Choroid plexus epithelial cell (primary cell): ENCODE results near the gene AP1M1.

ENCODE experiments used
- DNase-seq: peaks from one replicate; pipeline ENCODE4 v3.0.0-alpha.2; 2010; ENCODE audit warnings: low read depth
- H3K4me3 ChIP-seq: 2 replicates; pipeline ENCODE4 v1.5.1; 2011; ENCODE audit warnings: low read depth, mild to moderate bottlenecking, control low read depth, low read length, moderate library complexity
- TF ChIP-seq, protein P1 (sequence below): conservative IDR thresholded peaks from 2 replicates; pipeline ENCODE4 v1.5.1; 2011; ENCODE audit warnings: low read depth, mild to moderate bottlenecking, control low read depth, inconsistent platforms, low read length, moderate library complexity

Gene AP1M1

DNA sequence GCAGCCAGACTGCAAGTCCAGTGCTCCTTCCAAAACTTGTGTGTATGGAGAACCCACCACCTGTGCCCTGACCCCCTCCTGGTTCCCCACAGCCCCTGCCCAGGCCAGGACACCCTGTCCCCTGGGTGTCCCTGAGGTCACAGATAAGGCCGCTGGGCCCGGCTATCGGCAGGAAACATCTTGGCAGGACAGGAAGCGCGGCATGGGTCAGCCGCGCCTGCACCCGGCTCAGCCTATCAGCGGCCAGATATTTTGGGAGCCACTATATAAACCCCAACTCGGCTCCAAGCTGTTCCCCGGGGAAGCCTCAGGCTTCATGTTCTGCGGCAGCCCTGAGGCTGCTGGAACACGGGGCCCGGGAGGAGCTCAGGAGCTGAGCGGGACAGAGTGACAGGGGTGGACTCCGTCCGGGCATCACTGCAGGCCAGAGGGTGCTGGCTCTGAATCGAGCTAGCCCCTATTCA lies 60.8 kb downstream of the AP1M1 start:
- no peak overlapping the region for H3K4me3 ChIP-seq
- TF ChIP-seq, protein P1, sequence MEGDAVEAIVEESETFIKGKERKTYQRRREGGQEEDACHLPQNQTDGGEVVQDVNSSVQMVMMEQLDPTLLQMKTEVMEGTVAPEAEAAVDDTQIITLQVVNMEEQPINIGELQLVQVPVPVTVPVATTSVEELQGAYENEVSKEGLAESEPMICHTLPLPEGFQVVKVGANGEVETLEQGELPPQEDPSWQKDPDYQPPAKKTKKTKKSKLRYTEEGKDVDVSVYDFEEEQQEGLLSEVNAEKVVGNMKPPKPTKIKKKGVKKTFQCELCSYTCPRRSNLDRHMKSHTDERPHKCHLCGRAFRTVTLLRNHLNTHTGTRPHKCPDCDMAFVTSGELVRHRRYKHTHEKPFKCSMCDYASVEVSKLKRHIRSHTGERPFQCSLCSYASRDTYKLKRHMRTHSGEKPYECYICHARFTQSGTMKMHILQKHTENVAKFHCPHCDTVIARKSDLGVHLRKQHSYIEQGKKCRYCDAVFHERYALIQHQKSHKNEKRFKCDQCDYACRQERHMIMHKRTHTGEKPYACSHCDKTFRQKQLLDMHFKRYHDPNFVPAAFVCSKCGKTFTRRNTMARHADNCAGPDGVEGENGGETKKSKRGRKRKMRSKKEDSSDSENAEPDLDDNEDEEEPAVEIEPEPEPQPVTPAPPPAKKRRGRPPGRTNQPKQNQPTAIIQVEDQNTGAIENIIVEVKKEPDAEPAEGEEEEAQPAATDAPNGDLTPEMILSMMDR, result no peak
- peak; percentile 16 for DNase-seq

- no peak for DNase-seq
- no peak overlapping the region for H3K4me3 ChIP-seq
- TF ChIP-seq, protein P1, result no peak
Observed at GRCh38 chr19:16259385-16260159, 61.9 kb downstream of the AP1M1 start.

GRCh38 chr19:16260160-16260811 lies 62.6 kb downstream of the AP1M1 start:
- DNase-seq, result no peak
- TF ChIP-seq, protein P1, result no peak

GRCh38 chr19:16260812-16261161 lies 63.1 kb downstream of the AP1M1 start:
- no peak for DNase-seq
- H3K4me3 ChIP-seq, result no peak overlapping the region
- TF ChIP-seq, protein P1, result no peak

More at GRCh38 chr19:16260160-16260811, 62.6 kb downstream of the AP1M1 start:
- H3K4me3 ChIP-seq, result no peak overlapping the region

GRCh38 chr19:16261584-16262368 lies 64.1 kb downstream of the AP1M1 start:
- TF ChIP-seq, protein P1, result no peak
- no peak overlapping the region for H3K4me3 ChIP-seq
- DNase-seq, result no peak

DNA sequence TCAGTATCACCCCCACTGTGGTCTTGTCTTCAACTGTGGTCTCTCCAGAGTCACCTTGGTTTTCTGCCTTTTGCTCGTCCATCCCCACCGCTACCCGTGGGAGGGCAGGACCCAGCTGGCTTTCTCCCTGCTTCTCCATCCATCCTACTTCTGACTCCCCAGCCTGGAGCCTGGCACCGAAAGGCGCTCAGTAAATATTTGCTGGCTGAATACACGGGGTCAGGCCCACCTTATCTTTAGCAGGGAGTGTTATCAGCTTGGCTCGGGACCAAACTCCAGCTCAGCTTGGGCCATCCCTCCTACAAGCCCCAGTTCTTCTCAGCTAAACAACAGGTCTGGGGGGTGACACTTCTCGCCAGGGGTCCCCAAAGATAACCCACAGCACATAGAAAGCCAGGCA lies 64.9 kb downstream of the AP1M1 start:
- TF ChIP-seq, protein P1, result no peak
- no peak for DNase-seq
- H3K4me3 ChIP-seq, result no peak overlapping the region
